H9 (cell line): ENCODE data around the gene MAPK7. TPM values are rescaled to one million over a fixed set of nuclear protein-coding genes. Genes with fewer than 3 reads are reported as not detected.

Experiments used
- DNase-seq: peaks from one replicate; pipeline ENCODE4 v3.0.0-alpha.2; 2017
- H2AFZ ChIP-seq: one replicate; pipeline ENCODE4 v1.6.1; 2013; ENCODE audit warnings: mild to moderate bottlenecking, low read length, control low read depth, moderate library complexity
- H2AK5ac ChIP-seq: 2 replicates; pipeline ENCODE4 v1.6.1; 2013; ENCODE audit warnings: low read length, control low read depth, mixed read lengths; ENCODE audit not compliant: insufficient read length
- H2BK120ac ChIP-seq: one replicate; pipeline ENCODE4 v1.6.1; 2013; ENCODE audit warnings: low read depth, mild to moderate bottlenecking, low read length, control low read depth, inconsistent platforms; ENCODE audit not compliant: poor library complexity, severe bottlenecking
- H2BK12ac ChIP-seq: 2 replicates; pipeline ENCODE4 v1.6.1; 2013; ENCODE audit warnings: low read length, control low read depth, mixed read lengths, low read depth; ENCODE audit not compliant: insufficient read length
- H2BK15ac ChIP-seq: 2 replicates; pipeline ENCODE4 v1.6.1; 2013; ENCODE audit warnings: low read depth, low read length, control low read depth
- H2BK20ac ChIP-seq: one replicate; pipeline ENCODE4 v1.6.1; 2013; ENCODE audit warnings: low read depth, mild to moderate bottlenecking, low read length, control low read depth, inconsistent platforms; ENCODE audit not compliant: poor library complexity, severe bottlenecking
- H2BK5ac ChIP-seq: 2 replicates; pipeline ENCODE4 v1.6.1; 2013; ENCODE audit warnings: low read length, control low read depth, mixed read lengths; ENCODE audit not compliant: insufficient read length
- H3K14ac ChIP-seq: 2 replicates; pipeline ENCODE4 v1.6.1; 2013; ENCODE audit warnings: low read length, control low read depth; ENCODE audit not compliant: insufficient read depth
- H3K18ac ChIP-seq: 2 replicates; pipeline ENCODE4 v1.6.1; 2013; ENCODE audit warnings: low read depth, mild to moderate bottlenecking, mixed read lengths, low read length, control low read depth; ENCODE audit not compliant: insufficient read length
- H3K23ac ChIP-seq: 2 replicates; pipeline ENCODE4 v1.6.1; 2013; ENCODE audit warnings: low read length, control low read depth, mixed read lengths, low read depth; ENCODE audit not compliant: insufficient read length
- H3K23me2 ChIP-seq: 2 replicates; pipeline ENCODE4 v1.6.1; 2013; ENCODE audit warnings: low read depth, mild to moderate bottlenecking, mixed read lengths, low read length, control low read depth; ENCODE audit not compliant: insufficient read length, poor library complexity, severe bottlenecking
- H3K27ac ChIP-seq: 2 replicates; pipeline ENCODE4 v1.5.1; 2013; ENCODE audit warnings: low read length, control low read depth, mixed read lengths, low read depth; ENCODE audit not compliant: insufficient read length
- H3K27me3 ChIP-seq: 2 replicates; pipeline ENCODE4 v1.6.1; 2013; ENCODE audit warnings: low read length, control low read depth, inconsistent platforms; ENCODE audit not compliant: insufficient read depth
- H3K4ac ChIP-seq: 2 replicates; pipeline ENCODE4 v1.6.1; 2013; ENCODE audit warnings: low read depth, mild to moderate bottlenecking, control low read depth, inconsistent platforms, low read length, moderate library complexity
- H3K4me1 ChIP-seq: 2 replicates; pipeline ENCODE4 v1.6.1; 2013; ENCODE audit warnings: low read length, control low read depth, inconsistent platforms; ENCODE audit not compliant: insufficient read depth
- H3K4me2 ChIP-seq: 2 replicates; pipeline ENCODE4 v1.6.1; 2013; ENCODE audit warnings: low read length, control low read depth, mixed read lengths; ENCODE audit not compliant: insufficient read length, insufficient read depth
- H3K56ac ChIP-seq: 2 replicates; pipeline ENCODE4 v1.6.1; 2013; ENCODE audit warnings: low read depth, mild to moderate bottlenecking, mixed read lengths, low read length, control low read depth; ENCODE audit not compliant: insufficient read length
- H3K79me1 ChIP-seq: 2 replicates; pipeline ENCODE4 v1.6.1; 2013; ENCODE audit warnings: low read depth, mild to moderate bottlenecking, moderate library complexity, low read length, control low read depth, inconsistent platforms; ENCODE audit not compliant: insufficient read depth, poor library complexity, severe bottlenecking
- H3K79me2 ChIP-seq: 2 replicates; pipeline ENCODE4 v1.6.1; 2013; ENCODE audit warnings: low read length, control low read depth, inconsistent platforms; ENCODE audit not compliant: insufficient read depth
- H3K9ac ChIP-seq: 2 replicates; pipeline ENCODE4 v1.6.1; 2013; ENCODE audit warnings: low read length, control low read depth, mixed read lengths; ENCODE audit not compliant: insufficient read length; ENCODE audit errors: extremely low read depth
- H3K9me3 ChIP-seq: one replicate; pipeline ENCODE4 v1.6.1; 2013; ENCODE audit warnings: low read depth, low read length, inconsistent platforms; ENCODE audit not compliant: control insufficient read depth
- H3T11ph ChIP-seq: one replicate; pipeline ENCODE4 v1.6.1; 2013; ENCODE audit warnings: mild to moderate bottlenecking, low read length, control low read depth, inconsistent platforms
- H4K20me1 ChIP-seq: one replicate; pipeline ENCODE4 v1.6.1; 2013; ENCODE audit not compliant: control insufficient read depth, insufficient read length, insufficient read depth
- H4K5ac ChIP-seq: 2 replicates; pipeline ENCODE4 v1.6.1; 2013; ENCODE audit warnings: low read depth, mild to moderate bottlenecking, mixed read lengths, low read length, control low read depth; ENCODE audit not compliant: insufficient read length
- H4K8ac ChIP-seq: replicated peaks from 2 replicates; pipeline ENCODE4 v1.6.1; 2013; ENCODE audit warnings: low read length, control low read depth, mixed read lengths, low read depth; ENCODE audit not compliant: insufficient read length
- H4K91ac ChIP-seq: 2 replicates; pipeline ENCODE4 v1.6.1; 2013; ENCODE audit warnings: low read depth, mild to moderate bottlenecking, moderate library complexity, mixed read lengths, low read length, control low read depth; ENCODE audit not compliant: insufficient read length
- H3K27ac Mint-ChIP-seq, 3 experiments: 2 replicates in 2 of 3; 3 replicates in 1 of 3; pipeline ENCODE4 v1.8.0; 2020 to 2021; ENCODE audit warnings: mixed read lengths in 3 of 3, mild to moderate bottlenecking in 1 of 3, moderate library complexity in 1 of 3
- H3K27me3 Mint-ChIP-seq: 2 replicates; pipeline ENCODE4 v1.8.0; 2021; ENCODE audit warnings: low read depth, mild to moderate bottlenecking, moderate library complexity, mixed read lengths
- H3K36me3 Mint-ChIP-seq, 3 experiments: 2 replicates in 2 of 3; 3 replicates in 1 of 3; pipeline ENCODE4 v1.8.0; 2020 to 2021; ENCODE audit warnings: low read depth in 3 of 3, mixed read lengths in 3 of 3; ENCODE audit not compliant: insufficient read depth in 1 of 3
- H3K4me1 Mint-ChIP-seq, 2 experiments: 2 replicates each; pipeline ENCODE4 v1.8.0; 2020; ENCODE audit warnings: mixed read lengths in 2 of 2
- H3K4me3 Mint-ChIP-seq, 2 experiments: 2 replicates in 1 of 2; 3 replicates in 1 of 2; pipeline ENCODE4 v1.8.0; 2020 to 2021; ENCODE audit warnings: mild to moderate bottlenecking in 2 of 2, mixed read lengths in 2 of 2, moderate library complexity in 1 of 2
- H3K9me3 Mint-ChIP-seq, 2 experiments: 2 replicates in 1 of 2; 3 replicates in 1 of 2; pipeline ENCODE4 v1.8.0; 2020; ENCODE audit warnings: mild to moderate bottlenecking in 2 of 2, mixed read lengths in 2 of 2, moderate library complexity in 1 of 2
- CTCF ChIP-seq: fragments of 200-600 bp; sonication (generic); conservative IDR thresholded peaks from 3 replicates; pipeline ENCODE4 v1.8.0; 2021; ENCODE audit warnings: antibody characterized with exemption, mild to moderate bottlenecking
- WGBS: extraction: QIAGEN DNeasy Blood & Tissue Kit; methylation state at CpG from one replicate; pipeline ENCODE4 v1.1.7; 2013; ENCODE audit warnings: missing lambda C conversion rate, low lambda C conversion rate, mixed read lengths; ENCODE audit not compliant: insufficient read length; ENCODE audit errors: extremely low coverage; 5-methylcytosine and 5-hydroxymethylcytosine counted together
- total RNA-seq: library from RNA; stranded (reverse); gene quantifications from 2 replicates; pipeline ENCODE4 v1.2.1, GENCODE V29; 2021

Gene MAPK7
- total RNA-seq, 1 experiment from 2014 or later: 43.8 TPM

DNA sequence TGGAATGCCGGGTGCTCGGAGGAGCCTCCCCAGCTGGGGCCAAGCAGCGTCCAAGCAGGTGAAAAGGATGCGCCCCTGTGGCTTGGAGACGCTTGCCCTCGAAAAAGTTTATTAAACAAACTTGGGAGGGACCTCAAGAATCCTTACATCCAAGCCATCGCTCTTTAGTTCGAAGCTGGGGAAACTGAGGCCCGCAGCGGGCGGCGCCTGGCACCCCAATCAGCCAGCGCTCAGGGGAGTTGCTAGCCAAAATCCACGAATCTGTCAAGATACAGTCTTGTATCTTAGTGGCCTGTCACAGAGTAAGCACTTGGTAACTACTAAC, 15.2 kb upstream of the MAPK7 start:
- Histone ChIP-seq H3K79me2 (no peaks in the 10 kb centered on the region), H3K4ac (no peak overlapping the region), H3K9me3 (no peaks in the 10 kb centered on the region), H3K18ac (no peak overlapping the region), H3K4me2 (peak overlapping the region; percentile 58), H2AK5ac (no peak overlapping the region), H2AFZ (no peak overlapping the region), H4K20me1 (no peaks in the 10 kb centered on the region), H3K56ac (no peak overlapping the region), H2BK12ac (no peak overlapping the region), H3T11ph (no peak overlapping the region), H3K79me1 (no peaks in the 10 kb centered on the region), H4K5ac (no peak overlapping the region), H3K27me3 (no peaks in the 10 kb centered on the region), H3K23ac (no peak overlapping the region), H3K9ac (no peak overlapping the region), H2BK120ac (no peak overlapping the region), H3K23me2 (no peaks in the 10 kb centered on the region), H2BK15ac (no peak overlapping the region), H2BK5ac (no peak overlapping the region), H4K91ac (no peak overlapping the region), H4K8ac (no peak overlapping the region), H3K4me1 (no peaks in the 10 kb centered on the region), H3K14ac (no peak overlapping the region), H2BK20ac (no peak overlapping the region), H3K27ac (no peak overlapping the region)
- no peak for DNase-seq
- H3K27me3 Mint-ChIP-seq: peaks cover 5% of the 10 kb centered on the region; the same call in 1 of the 2 replicates
- no CpG with 5 or more reads among the region's 14 CpGs for WGBS
- peaks cover 22 to 30% of the 10 kb centered on the region in 2 experiments for H3K4me1 Mint-ChIP-seq
- peak overlapping the region; percentile 84 to 88; a peak in 4 of 5 replicates for H3K4me3 Mint-ChIP-seq
- H3K9me3 Mint-ChIP-seq: no peaks in the 10 kb centered on the region; a peak in 1 of 5 replicates
- TF ChIP-seq CTCF: no peak
- H3K27ac Mint-ChIP-seq: peak overlapping the region in 1 of 3 experiments; percentile 89; a peak in 1 of 7 replicates
- H3K36me3 Mint-ChIP-seq: peaks cover 8 to 19% (median 18%) of the 10 kb centered on the region in 3 experiments
